Pancreas (tissue), 10 donors: ENCODE results near the gene DYNLL1. TPM values are rescaled to one million over a fixed set of nuclear protein-coding genes. Genes with fewer than 3 reads are reported as not detected.

Experiments used
- ATAC-seq, 4 donors: fragments of 200-7000 bp; cut with Tn5 transposase; one replicate each; pipeline versions ENCODE4 v1.8.0 to v1.9.1; 2020; ENCODE audit warnings: mild to moderate bottlenecking in 4 of 4, moderate library complexity in 4 of 4
- DNase-seq, 6 donors: peaks; one replicate each; pipeline ENCODE4 v3.0.0-alpha.2; 2020
- FAIRE-seq: peaks from 2 replicates; lab custom pipeline; 2012; peaks lifted over from hg19 to GRCh38; lab: Jason Lieb, UNC
- H3K27ac ChIP-seq, 4 donors: fragments of 200-600 bp; sonication (generic); 1 replicate in 3 of 4; 2 replicates in 1 of 4; pipeline versions ENCODE4 v1.5.0 to v1.8.0; 2020
- H3K27me3 ChIP-seq, 4 donors: fragments of 200-600 bp; one replicate each; pipeline ENCODE4 v1.8.0; 2021
- H3K36me3 ChIP-seq, 3 donors: fragments of 200-600 bp; sonication (generic) in 1 of 3; one replicate each; pipeline versions ENCODE4 v1.5.0 to v1.8.0; 2020 to 2021
- H3K4me1 ChIP-seq, 3 donors: fragments of 200-600 bp; one replicate each; pipeline ENCODE4 v1.8.0; 2021
- H3K4me3 ChIP-seq, 4 donors: fragments of 200-600 bp; sonication (generic) in 2 of 4; one replicate each; pipeline versions ENCODE4 v1.5.0 to v1.8.0; 2020 to 2021
- H3K9me3 ChIP-seq, 4 donors: fragments of 200-600 bp; one replicate each; pipeline ENCODE4 v1.8.0; 2021
- WGBS, 2 donors: extraction: QIAGEN DNeasy Blood & Tissue Kit; methylation state at CpG; one replicate each; pipeline ENCODE4 v1.1.7; 2013; 5-methylcytosine and 5-hydroxymethylcytosine counted together
- intact Hi-C, 3 donors: fragments of 100-400 bp; cut with DNase I; formaldehyde crosslinking; loops; one replicate each; pipeline versions ENCODE4 v1.11.1 to v1.14.2; 2022
- polyA plus RNA-seq, 2 donors: library from polyadenylated mRNA; stranded (reverse); fragments of 200-250 nt; gene quantifications; one replicate each; pipeline ENCODE4 v1.2.3, GENCODE V29; 2013
- total RNA-seq, 6 donors: library from RNA; stranded (reverse); fragmentation: NEBNext Ultra II Directional in 4 of 6; extraction: Animal tissue kit (Norgen Biotek cat#: 25700) in 4 of 6; gene quantifications; one replicate each; pipeline versions ENCODE4 v1.2.1 to v1.2.4, GENCODE V29; 2021 to 2023
- TF ChIP-seq, protein P1 (sequence below), 4 donors: fragments of 200-600 bp; sonication (generic) in 3 of 4; IDR thresholded peaks; one replicate each; pipeline versions ENCODE4 v1.5.0 to v1.8.0; 2021; ENCODE audit warnings: antibody characterized with exemption in 4 of 4
- donor health status: healthy with polysubstance abuse.
- donor health status: DM: no; HTN: no; CAD: no; lungs with moderate emphysema.
- donor health status: DM: no; HTN: no; CAD: no.
- donor health status: control.
- donor health status: control.
- donor health status: Bipolar disorder and iron deficiency.
- donor health status: DM: yes; HTN: yes; CAD: no.
- donor health status: DM: no; HTN: no; CAD: no.
- donor health status: DM: no; HTN: no; CAD: no.
- donor health status: DM: yes; HTN: yes; CAD: no.

Gene DYNLL1
- total and polyA plus RNA-seq, 8 donors, result 57.7 to 249 (median 102) TPM

DNA sequence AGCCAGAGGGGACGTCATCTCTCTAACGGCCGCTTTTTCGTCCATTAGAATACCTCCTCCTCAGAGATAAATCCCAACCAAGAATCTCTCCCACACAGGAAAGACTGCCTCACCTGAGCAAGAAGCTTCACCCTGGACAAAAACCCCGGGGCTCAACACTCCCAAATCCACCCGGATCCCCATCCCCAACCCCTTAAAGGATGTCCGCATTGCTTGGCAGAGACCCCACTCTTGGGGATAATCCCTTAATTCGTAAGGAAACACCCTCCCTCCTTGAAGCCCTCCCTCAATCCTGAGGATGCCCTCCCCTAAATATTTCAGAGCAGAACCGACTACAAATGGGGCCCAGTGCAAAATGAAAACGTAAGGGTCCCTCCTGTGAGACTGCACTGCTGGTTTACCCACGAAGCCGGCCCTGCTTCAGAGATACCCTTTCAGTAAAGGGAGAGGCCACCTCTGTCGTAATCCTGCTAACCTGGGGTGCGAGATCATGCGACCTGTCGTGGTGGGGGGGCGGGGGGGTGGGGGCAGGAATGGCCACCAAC lies 655 bp upstream of the DYNLL1 start:
- Histone ChIP-seq H3K4me1 (peaks cover 8 to 15% (median 12%) of the 10 kb centered on the region in 3 donors), H3K9me3 (no peaks in the 10 kb centered on the region), H3K36me3 (no peaks in the 10 kb centered on the region), H3K27me3 (no peaks in the 10 kb centered on the region), H3K4me3 (peak overlapping the region; percentile 46 to 91 (median 83)), H3K27ac (peak overlapping the region in 3 of 4 donors; percentile 82 to 92 (median 87))
- WGBS, 2 donors, result 18 to 21% methylated on average over 17 of the region's 17 CpGs
- DNase-seq (peak in 1 of 6 donors; percentile 19), ATAC-seq (no peak), FAIRE-seq (no peak)
- TF ChIP-seq, protein P1, sequence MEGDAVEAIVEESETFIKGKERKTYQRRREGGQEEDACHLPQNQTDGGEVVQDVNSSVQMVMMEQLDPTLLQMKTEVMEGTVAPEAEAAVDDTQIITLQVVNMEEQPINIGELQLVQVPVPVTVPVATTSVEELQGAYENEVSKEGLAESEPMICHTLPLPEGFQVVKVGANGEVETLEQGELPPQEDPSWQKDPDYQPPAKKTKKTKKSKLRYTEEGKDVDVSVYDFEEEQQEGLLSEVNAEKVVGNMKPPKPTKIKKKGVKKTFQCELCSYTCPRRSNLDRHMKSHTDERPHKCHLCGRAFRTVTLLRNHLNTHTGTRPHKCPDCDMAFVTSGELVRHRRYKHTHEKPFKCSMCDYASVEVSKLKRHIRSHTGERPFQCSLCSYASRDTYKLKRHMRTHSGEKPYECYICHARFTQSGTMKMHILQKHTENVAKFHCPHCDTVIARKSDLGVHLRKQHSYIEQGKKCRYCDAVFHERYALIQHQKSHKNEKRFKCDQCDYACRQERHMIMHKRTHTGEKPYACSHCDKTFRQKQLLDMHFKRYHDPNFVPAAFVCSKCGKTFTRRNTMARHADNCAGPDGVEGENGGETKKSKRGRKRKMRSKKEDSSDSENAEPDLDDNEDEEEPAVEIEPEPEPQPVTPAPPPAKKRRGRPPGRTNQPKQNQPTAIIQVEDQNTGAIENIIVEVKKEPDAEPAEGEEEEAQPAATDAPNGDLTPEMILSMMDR (IDR thresholded peaks at IDR 0.05), result no peak
- intact Hi-C loops, result no loop called here

- intact Hi-C loops, result no loop called here
- peak; percentile 52 to 79 (median 70) for DNase-seq
- Histone ChIP-seq H3K27ac (peak overlapping the region; percentile 66 to 92 (median 84)), H3K27me3 (no peaks in the 10 kb centered on the region), H3K4me1 (peaks cover 4 to 15% (median 8%) of the 10 kb centered on the region in 3 donors), H3K4me3 (peak overlapping the region; percentile 82 to 97 (median 88)), H3K36me3 (no peaks in the 10 kb centered on the region), H3K9me3 (no peaks in the 10 kb centered on the region)
- no peak for FAIRE-seq
- peak; percentile 57 to 83 (median 76) for ATAC-seq
- WGBS, 2 donors, result 0 to 1% methylated on average over 45 to 47 of the region's 47 CpGs
- TF ChIP-seq, protein P1 (IDR thresholded peaks at IDR 0.05), result no peak
These were observed 764 bp downstream of the DYNLL1 start for GRCh38 chr12:120496413-120497340.

DNA sequence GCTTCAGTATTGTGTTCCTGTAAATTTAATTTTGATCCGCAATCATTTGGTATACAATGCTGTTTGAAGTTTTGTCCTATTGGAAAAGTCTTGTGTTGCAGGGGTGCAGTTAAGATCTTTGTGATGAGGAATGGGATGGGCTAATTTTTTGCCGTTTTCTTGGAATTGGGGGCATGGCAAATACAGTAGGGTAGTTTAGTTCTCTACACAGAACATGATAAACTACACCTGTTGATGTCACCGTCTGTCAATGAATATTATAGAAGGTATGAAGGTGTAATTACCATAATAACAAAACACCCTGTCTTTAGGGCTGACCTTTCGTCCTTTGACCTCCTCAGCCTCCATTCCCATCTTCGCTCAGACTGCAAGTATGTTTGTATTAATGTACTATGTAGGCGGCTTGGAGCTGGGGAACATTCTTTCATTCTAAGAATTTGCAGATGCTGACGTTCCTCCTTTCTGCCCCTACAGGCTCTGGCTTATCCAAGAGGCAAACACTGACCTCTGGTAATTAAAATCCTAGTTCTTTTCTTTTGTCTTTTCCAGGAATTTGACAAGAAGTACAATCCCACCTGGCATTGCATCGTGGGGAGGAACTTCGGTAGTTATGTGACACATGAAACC lies 1.7 kb downstream of the DYNLL1 start:
- H3K36me3 ChIP-seq, result no peaks in the 10 kb centered on the region
- intact Hi-C loops, result no loop called here
- WGBS, 2 donors, result 24 to 25% methylated on average over 9 of the region's 9 CpGs
- peak overlapping the region; percentile 82 to 97 (median 88) for H3K4me3 ChIP-seq
- ATAC-seq (no peak), FAIRE-seq (no peak), DNase-seq (no peak)
- H3K27me3 ChIP-seq, result no peaks in the 10 kb centered on the region
- peaks cover 4 to 15% (median 8%) of the 10 kb centered on the region in 3 donors for H3K4me1 ChIP-seq
- no peak overlapping the region for H3K27ac ChIP-seq
- TF ChIP-seq, protein P1 (IDR thresholded peaks at IDR 0.05), result no peak
- no peaks in the 10 kb centered on the region for H3K9me3 ChIP-seq

- WGBS, 2 donors, result 74 to 84% methylated on average over 3 of the region's 3 CpGs
- Histone ChIP-seq H3K4me3 (no peak overlapping the region), H3K27me3 (no peaks in the 10 kb centered on the region), H3K27ac (no peak overlapping the region), H3K4me1 (peaks cover 4 to 15% (median 8%) of the 10 kb centered on the region in 3 donors), H3K9me3 (no peaks in the 10 kb centered on the region), H3K36me3 (peaks cover 0 to 10% (median 0%) of the 10 kb centered on the region in 3 donors)
- no peak for DNase-seq
- TF ChIP-seq, protein P1 (IDR thresholded peaks at IDR 0.05), result no peak
- intact Hi-C loops, result no loop called here
- ATAC-seq, result no peak
- FAIRE-seq, result no peak
These were observed 3.1 kb downstream of the DYNLL1 start for GRCh38 chr12:120498870-120499515.
